ENCODE data around the gene IL4. TPM values are rescaled to one million over a fixed set of nuclear protein-coding genes. Genes with fewer than 3 reads are reported as not detected.
A peak's percentile ranks its signal among the peaks of the same experiment; 100 is the strongest.

Gene IL4
- total RNA-seq, 4 donors from 2014 or later: not detected

- Histone ChIP-seq H3K27ac (replicated peaks in 1 of 4) (no peak overlapping the region), H3K9me3 (no peaks in the 10 kb centered on the region), H3K4me3 (no peak overlapping the region), H3K36me3 (no peaks in the 10 kb centered on the region), H3K4me1 (peaks cover 0 to 15% (median 11%) of the 10 kb centered on the region in 4 donors), H3K27me3 (no peaks in the 10 kb centered on the region)
- 93% methylated on average over 15 of the region's 15 CpGs for WGBS
- peak; percentile 90 for DNase-seq (ENCODE audit: extremely low spot score)
- intact Hi-C loops (cut with DNase I): no loop called here
- TF ChIP-seq EP300 (IDR thresholded peaks at IDR 0.05): no peak
- TF ChIP-seq POLR2AphosphoS5 (IDR thresholded peaks at IDR 0.05): no peak
- no peak for TF ChIP-seq POLR2A (IDR thresholded peaks at IDR 0.05; ENCODE audit: low read depth)
Observed at GRCh38 chr5:132679717-132680380, 6.1 kb downstream of the IL4 start.

- Histone ChIP-seq H3K4me3 (no peak overlapping the region), H3K9me3 (no peaks in the 10 kb centered on the region), H3K36me3 (no peaks in the 10 kb centered on the region), H3K27ac (replicated peaks in 1 of 4) (no peak overlapping the region), H3K4me1 (peaks cover 0 to 11% (median 7%) of the 10 kb centered on the region in 4 donors), H3K27me3 (no peaks in the 10 kb centered on the region)
- TF ChIP-seq EP300 (IDR thresholded peaks at IDR 0.05) (no peak), CTCF (IDR thresholded peaks at IDR 0.05) (no peak), POLR2A (IDR thresholded peaks at IDR 0.05; ENCODE audit: low read depth) (no peak), POLR2AphosphoS5 (IDR thresholded peaks at IDR 0.05) (no peak)
- DNase-seq (ENCODE audit: extremely low spot score): peak; percentile 77
- 81% methylated on average over 7 of the region's 8 CpGs for WGBS
- intact Hi-C loops (cut with DNase I): no loop called here
Observed at GRCh38 chr5:132680780-132681475, 7.1 kb downstream of the IL4 start.

- Histone ChIP-seq H3K9me3 (no peaks in the 10 kb centered on the region), H3K4me3 (no peak overlapping the region), H3K36me3 (no peaks in the 10 kb centered on the region), H3K27me3 (no peaks in the 10 kb centered on the region), H3K4me1 (peaks cover 0 to 11% (median 7%) of the 10 kb centered on the region in 4 donors), H3K27ac (replicated peaks in 1 of 4) (no peak overlapping the region)
- intact Hi-C loops (cut with DNase I): no loop called here
- WGBS: 92% methylated on average over 2 of the region's 2 CpGs
- DNase-seq (ENCODE audit: extremely low spot score): no peak
- TF ChIP-seq POLR2A (IDR thresholded peaks at IDR 0.05; ENCODE audit: low read depth): no peak
- no peak for TF ChIP-seq POLR2AphosphoS5 (IDR thresholded peaks at IDR 0.05)
- TF ChIP-seq CTCF (IDR thresholded peaks at IDR 0.05): no peak
- TF ChIP-seq EP300 (IDR thresholded peaks at IDR 0.05): no peak
Observed at GRCh38 chr5:132681476-132681831, 7.7 kb downstream of the IL4 start.

- peak; percentile 77 for DNase-seq (ENCODE audit: extremely low spot score)
- H3K4me3 ChIP-seq: no peak overlapping the region
- TF ChIP-seq EP300 (IDR thresholded peaks at IDR 0.05) (no peak), POLR2A (IDR thresholded peaks at IDR 0.05; ENCODE audit: low read depth) (no peak), POLR2AphosphoS5 (IDR thresholded peaks at IDR 0.05) (no peak), CTCF (IDR thresholded peaks at IDR 0.05) (no peak)
- intact Hi-C loops (cut with DNase I): no loop called here
- H3K27me3 ChIP-seq: no peaks in the 10 kb centered on the region
- H3K27ac ChIP-seq (replicated peaks in 1 of 4): no peak overlapping the region
- no peaks in the 10 kb centered on the region for H3K9me3 ChIP-seq
- 96% methylated on average over 4 of the region's 4 CpGs for WGBS
- H3K4me1 ChIP-seq: peaks cover 0 to 9% (median 4%) of the 10 kb centered on the region in 4 donors
- no peaks in the 10 kb centered on the region for H3K36me3 ChIP-seq
Observed at GRCh38 chr5:132681983-132682382, 8.2 kb downstream of the IL4 start.

- no peak for DNase-seq (ENCODE audit: extremely low spot score)
- no peaks in the 10 kb centered on the region for H3K36me3 ChIP-seq
- no peaks in the 10 kb centered on the region for H3K4me1 ChIP-seq
- no peak for TF ChIP-seq CTCF (IDR thresholded peaks at IDR 0.05)
- no peaks in the 10 kb centered on the region for H3K9me3 ChIP-seq
- no peak overlapping the region for H3K4me3 ChIP-seq
- 89% methylated on average over 6 of the region's 6 CpGs for WGBS
- intact Hi-C loops (cut with DNase I): no loop called here
- H3K27ac ChIP-seq (replicated peaks in 1 of 4): no peak overlapping the region
- H3K27me3 ChIP-seq: no peaks in the 10 kb centered on the region
Observed at GRCh38 chr5:132684491-132684890, 10.7 kb downstream of the IL4 start.

Data from esophagus muscularis mucosa (tissue), 4 donors.